ENCODE results near the gene EPO. TPM values are rescaled to one million over a fixed set of nuclear protein-coding genes. Genes with fewer than 3 reads are reported as not detected.
"Not testable (repeated sequence)": the region's sequence is repeated elsewhere in the genome, so short reads cannot be mapped to it uniquely, and the experiment has no call there.

EPO gene
- total RNA-seq, 2 experiments from 2014 or later, result not detected

- Mint-ChIP-seq H3K27ac (no peak overlapping the region), H3K27me3 (peaks cover 67% of the 10 kb centered on the region), H3K36me3 (ENCODE audit: low read depth) (no peaks in the 10 kb centered on the region), H3K4me3 (no peak overlapping the region), H3K9me3 (peaks cover 5% of the 10 kb centered on the region), H3K4me1 (ENCODE audit: low read depth) (peaks cover 5% of the 10 kb centered on the region)
- POLR2A ChIA-PET, result interaction anchor here (0.8 kb wide), 1 partner anchor 17 kb away, joined by 3 read pairs; the partner anchor contains the start of gene POP7
- peaks cover 0 to 21% of the 10 kb centered on the region in 2 experiments for H3K9me3 ChIP-seq (ENCODE audit: control insufficient read depth in 1 of 2, insufficient read depth in 1 of 2, low read length in 2 of 2)
- CTCF ChIA-PET, result interaction anchor here (2.1 kb wide), 1 partner anchor 18 kb away, joined by 5 read pairs; no protein-coding TSS in a partner anchor
- intact Hi-C loops (cut with DNase I, micrococcal nuclease), result no loop called here
- peaks cover 3% of the 10 kb centered on the region for H3K4me1 ChIP-seq (ENCODE audit: insufficient read depth, low read length)
- H3K36me3 ChIP-seq (ENCODE audit: insufficient read depth, low read length), result no peaks in the 10 kb centered on the region
- TF ChIP-seq CTCF (IDR thresholded peaks at IDR 0.05), result no peak
- H3K27ac ChIP-seq (ENCODE audit: low read depth in 1 of 2, low read length in 2 of 2), result no peak overlapping the region
- DNase-seq, result no peak
- no peak for ATAC-seq (ENCODE audit: poor library complexity)
- peaks cover 17 to 46% of the 10 kb centered on the region in 2 experiments for H3K27me3 ChIP-seq (ENCODE audit: control insufficient read depth in 1 of 2, insufficient read depth in 2 of 2, low read length in 2 of 2)
- H3K4me3 ChIP-seq (ENCODE audit: low read length), result no peak overlapping the region
Measured at GRCh38 chr7:100722480-100723212, 2.4 kb downstream of the EPO start.

DNA sequence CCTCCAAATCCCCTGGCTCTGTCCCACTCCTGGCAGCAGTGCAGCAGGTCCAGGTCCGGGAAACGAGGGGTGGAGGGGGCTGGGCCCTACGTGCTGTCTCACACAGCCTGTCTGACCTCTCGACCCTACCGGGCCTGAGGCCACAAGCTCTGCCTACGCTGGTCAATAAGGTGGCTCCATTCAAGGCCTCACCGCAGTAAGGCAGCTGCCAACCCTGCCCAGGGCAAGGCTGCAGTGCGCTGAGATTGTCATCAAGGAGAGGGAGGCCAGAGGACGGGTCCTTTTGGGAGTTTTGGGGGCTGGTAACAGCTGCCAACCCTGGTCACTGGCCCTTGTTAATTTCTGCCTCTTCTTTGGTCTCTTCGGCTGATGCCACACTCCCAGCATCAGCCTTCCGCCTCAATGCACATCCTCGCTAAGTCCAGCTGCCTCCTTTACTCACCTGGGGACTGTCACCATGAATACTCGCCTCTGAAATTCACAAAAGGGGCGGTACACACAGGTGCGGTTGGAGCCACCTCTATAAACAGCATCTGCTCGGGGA is 3.5 kb downstream of the EPO start:
- Mint-ChIP-seq H3K27ac (no peak overlapping the region), H3K4me1 (ENCODE audit: low read depth) (peaks cover 5% of the 10 kb centered on the region), H3K27me3 (peaks cover 64% of the 10 kb centered on the region), H3K9me3 (no peaks in the 10 kb centered on the region), H3K4me3 (no peak overlapping the region), H3K36me3 (ENCODE audit: low read depth) (no peaks in the 10 kb centered on the region)
- POLR2A ChIA-PET, result no interaction called here
- peaks cover 3% of the 10 kb centered on the region for H3K4me1 ChIP-seq (ENCODE audit: insufficient read depth, low read length)
- DNase-seq, result no peak
- no peak for ATAC-seq (ENCODE audit: poor library complexity)
- intact Hi-C loops (cut with DNase I, micrococcal nuclease), result loop anchor here in 1 of 2 experiments (2.0 kb wide), 1 partner anchor 255 kb away; no protein-coding TSS in a partner anchor
- CTCF ChIA-PET, result interaction anchor here (2.1 kb wide), 1 partner anchor 19 kb away, joined by 5 read pairs; no protein-coding TSS in a partner anchor
- no peak for TF ChIP-seq CTCF (IDR thresholded peaks at IDR 0.05)
- H3K36me3 ChIP-seq (ENCODE audit: insufficient read depth, low read length), result no peaks in the 10 kb centered on the region
- peaks cover 0 to 19% of the 10 kb centered on the region in 2 experiments for H3K9me3 ChIP-seq (ENCODE audit: control insufficient read depth in 1 of 2, insufficient read depth in 1 of 2, low read length in 2 of 2)
- no peak overlapping the region for H3K27ac ChIP-seq (ENCODE audit: low read depth in 1 of 2, low read length in 2 of 2)
- peaks cover 17 to 46% of the 10 kb centered on the region in 2 experiments for H3K27me3 ChIP-seq (ENCODE audit: control insufficient read depth in 1 of 2, insufficient read depth in 2 of 2, low read length in 2 of 2)
- H3K4me3 ChIP-seq (ENCODE audit: low read length), result no peak overlapping the region

GRCh38 chr7:100724364-100724763 is 4.1 kb downstream of the EPO start:
- H3K27ac Mint-ChIP-seq; H3K36me3 ChIP-seq (ENCODE audit: insufficient read depth, low read length); H3K4me1 ChIP-seq (ENCODE audit: insufficient read depth, low read length); H3K27ac ChIP-seq (ENCODE audit: low read depth in 1 of 2, low read length in 2 of 2); ATAC-seq (ENCODE audit: poor library complexity); DNase-seq; H3K9me3 Mint-ChIP-seq; H3K4me1 Mint-ChIP-seq (ENCODE audit: low read depth); POLR2A ChIA-PET; H3K4me3 ChIP-seq (ENCODE audit: low read length); H3K36me3 Mint-ChIP-seq (ENCODE audit: low read depth); H3K4me3 Mint-ChIP-seq: not testable (repeated sequence)
- H3K9me3 ChIP-seq (ENCODE audit: control insufficient read depth in 1 of 2, insufficient read depth in 1 of 2, low read length in 2 of 2), result peaks cover 0 to 13% of the 10 kb centered on the region in 2 experiments
- intact Hi-C loops (cut with DNase I, micrococcal nuclease), result loop anchor here in 1 of 2 experiments (2.0 kb wide), 1 partner anchor 256 kb away; no protein-coding TSS in a partner anchor
- peaks cover 60% of the 10 kb centered on the region for H3K27me3 Mint-ChIP-seq
- CTCF ChIA-PET, result interaction anchor here (0.9 kb wide), 1 partner anchor 95 kb away, joined by 3 read pairs; no protein-coding TSS in a partner anchor
- peaks cover 15 to 44% of the 10 kb centered on the region in 2 experiments for H3K27me3 ChIP-seq (ENCODE audit: control insufficient read depth in 1 of 2, insufficient read depth in 2 of 2, low read length in 2 of 2)

Measured in CD4-positive, alpha-beta T cell (primary cell).